ENCODE results near the gene FBXW11. TPM values are rescaled to one million over a fixed set of nuclear protein-coding genes. Genes with fewer than 3 reads are reported as not detected.

FBXW11 gene
- total and polyA plus RNA-seq, 12 donors = 5.3 to 108 (median 76.6) TPM

- Histone ChIP-seq H3K27ac (no peak overlapping the region), H3K4me1 (peaks cover 0 to 22% (median 11%) of the 10 kb centered on the region in 9 donors), H3K9me3 (no peaks in the 10 kb centered on the region), H3K27me3 (no peaks in the 10 kb centered on the region), H3K36me3 (no peaks in the 10 kb centered on the region), H3K4me3 (no peak overlapping the region)
- TF ChIP-seq, protein P1, sequence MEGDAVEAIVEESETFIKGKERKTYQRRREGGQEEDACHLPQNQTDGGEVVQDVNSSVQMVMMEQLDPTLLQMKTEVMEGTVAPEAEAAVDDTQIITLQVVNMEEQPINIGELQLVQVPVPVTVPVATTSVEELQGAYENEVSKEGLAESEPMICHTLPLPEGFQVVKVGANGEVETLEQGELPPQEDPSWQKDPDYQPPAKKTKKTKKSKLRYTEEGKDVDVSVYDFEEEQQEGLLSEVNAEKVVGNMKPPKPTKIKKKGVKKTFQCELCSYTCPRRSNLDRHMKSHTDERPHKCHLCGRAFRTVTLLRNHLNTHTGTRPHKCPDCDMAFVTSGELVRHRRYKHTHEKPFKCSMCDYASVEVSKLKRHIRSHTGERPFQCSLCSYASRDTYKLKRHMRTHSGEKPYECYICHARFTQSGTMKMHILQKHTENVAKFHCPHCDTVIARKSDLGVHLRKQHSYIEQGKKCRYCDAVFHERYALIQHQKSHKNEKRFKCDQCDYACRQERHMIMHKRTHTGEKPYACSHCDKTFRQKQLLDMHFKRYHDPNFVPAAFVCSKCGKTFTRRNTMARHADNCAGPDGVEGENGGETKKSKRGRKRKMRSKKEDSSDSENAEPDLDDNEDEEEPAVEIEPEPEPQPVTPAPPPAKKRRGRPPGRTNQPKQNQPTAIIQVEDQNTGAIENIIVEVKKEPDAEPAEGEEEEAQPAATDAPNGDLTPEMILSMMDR (IDR thresholded peaks at IDR 0.05) = no peak
- 81 to 82% methylated on average over 5 of the region's 5 CpGs for WGBS, 2 donors
- DNase-seq (no peak), ATAC-seq (no peak)
- intact Hi-C loops (cut with DNase I) = loop anchor here in 5 of 10 donors (2.0 to 10.0 kb wide), 4 partner anchors 88 to 216 kb away; no protein-coding TSS in a partner anchor
Measured at GRCh38 chr5:171842777-171843328, 163.6 kb downstream of the FBXW11 start.

DNA sequence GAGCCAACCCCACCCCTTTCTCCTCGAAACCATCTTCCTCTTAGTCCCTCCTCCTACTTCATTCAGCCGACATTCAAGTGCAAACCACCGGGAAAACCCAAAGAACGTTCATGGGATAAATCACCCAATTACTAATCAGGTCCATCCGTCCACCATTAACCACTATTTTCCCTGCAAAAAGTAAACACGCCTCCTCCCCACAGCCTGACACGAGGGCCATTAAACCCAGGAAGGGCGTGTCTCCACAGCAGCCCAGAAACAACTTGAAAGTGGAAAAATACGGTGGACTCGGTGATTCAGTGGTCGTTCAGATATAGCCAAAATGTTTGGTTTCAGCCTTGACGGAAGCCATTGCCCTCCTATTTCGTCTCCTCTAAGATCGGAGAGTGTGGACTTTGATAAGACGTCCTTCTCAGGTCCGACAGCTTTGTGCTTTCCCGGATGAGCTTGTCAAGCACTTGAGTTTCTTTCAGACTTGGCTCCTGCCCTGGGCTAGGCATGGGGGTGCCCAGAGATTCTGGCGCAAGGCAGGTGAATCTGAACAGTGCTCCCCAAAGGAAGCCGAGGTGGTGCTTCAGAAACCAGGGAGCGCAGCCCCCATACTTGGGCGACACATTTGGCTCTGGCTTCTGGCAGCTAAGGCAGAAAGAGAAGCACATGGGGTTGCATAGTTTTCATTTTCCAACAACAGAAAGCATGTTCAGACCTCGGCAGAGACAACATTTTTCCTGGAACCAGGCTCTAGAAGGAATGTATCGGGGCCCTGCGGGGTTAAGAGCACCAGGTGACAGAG, 164.3 kb downstream of the FBXW11 start:
- H3K4me3 ChIP-seq = peak overlapping the region in 2 of 10 donors; percentile 1 to 26

GRCh38 chr5:171840711-171841522, 165.5 kb downstream of the FBXW11 start:
- no peak overlapping the region for H3K4me3 ChIP-seq

More for the DNA sequence above, 164.3 kb downstream of the FBXW11 start:
- peak in 3 of 8 donors; percentile 10 to 42 (median 26) for ATAC-seq
- TF ChIP-seq, protein P1 (IDR thresholded peaks at IDR 0.05) = no peak
- Histone ChIP-seq H3K27me3 (no peaks in the 10 kb centered on the region), H3K36me3 (no peaks in the 10 kb centered on the region), H3K9me3 (no peaks in the 10 kb centered on the region), H3K27ac (no peak overlapping the region), H3K4me1 (peaks cover 0 to 22% (median 11%) of the 10 kb centered on the region in 9 donors)
- DNase-seq = no peak
- intact Hi-C loops (cut with DNase I) = loop anchor here in 5 of 10 donors (2.0 to 10.0 kb wide), 4 partner anchors 87 to 215 kb away; no protein-coding TSS in a partner anchor
- 57 to 60% methylated on average over 24 of the region's 24 CpGs for WGBS, 2 donors

More at GRCh38 chr5:171840711-171841522, 165.5 kb downstream of the FBXW11 start:
- Histone ChIP-seq H3K27ac (peak overlapping the region in 1 of 10 donors; percentile 16), H3K27me3 (no peaks in the 10 kb centered on the region), H3K4me1 (peaks cover 0 to 20% (median 10%) of the 10 kb centered on the region in 9 donors), H3K36me3 (no peaks in the 10 kb centered on the region), H3K9me3 (no peaks in the 10 kb centered on the region)
- 86% methylated on average over 16 of the region's 16 CpGs for WGBS, 2 donors
- ATAC-seq (no peak), DNase-seq (no peak)
- intact Hi-C loops (cut with DNase I) = loop anchor here in 4 of 10 donors (5.0 to 10.0 kb wide), 3 partner anchors 86 to 214 kb away; no protein-coding TSS in a partner anchor
- TF ChIP-seq, protein P1 (IDR thresholded peaks at IDR 0.05) = no peak

Measured in heart right ventricle (tissue), 16 donors.